Nucleus accumbens (tissue), 56 donors: Measurements from ENCODE around the gene ID1.

ENCODE experiments used
- DNase-seq, 56 donors: peaks; one replicate each; lab custom pipeline; 2025; lab: John Stamatoyannopoulos, UW

ID1 gene, protein sequence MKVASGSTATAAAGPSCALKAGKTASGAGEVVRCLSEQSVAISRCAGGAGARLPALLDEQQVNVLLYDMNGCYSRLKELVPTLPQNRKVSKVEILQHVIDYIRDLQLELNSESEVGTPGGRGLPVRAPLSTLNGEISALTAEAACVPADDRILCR

DNA sequence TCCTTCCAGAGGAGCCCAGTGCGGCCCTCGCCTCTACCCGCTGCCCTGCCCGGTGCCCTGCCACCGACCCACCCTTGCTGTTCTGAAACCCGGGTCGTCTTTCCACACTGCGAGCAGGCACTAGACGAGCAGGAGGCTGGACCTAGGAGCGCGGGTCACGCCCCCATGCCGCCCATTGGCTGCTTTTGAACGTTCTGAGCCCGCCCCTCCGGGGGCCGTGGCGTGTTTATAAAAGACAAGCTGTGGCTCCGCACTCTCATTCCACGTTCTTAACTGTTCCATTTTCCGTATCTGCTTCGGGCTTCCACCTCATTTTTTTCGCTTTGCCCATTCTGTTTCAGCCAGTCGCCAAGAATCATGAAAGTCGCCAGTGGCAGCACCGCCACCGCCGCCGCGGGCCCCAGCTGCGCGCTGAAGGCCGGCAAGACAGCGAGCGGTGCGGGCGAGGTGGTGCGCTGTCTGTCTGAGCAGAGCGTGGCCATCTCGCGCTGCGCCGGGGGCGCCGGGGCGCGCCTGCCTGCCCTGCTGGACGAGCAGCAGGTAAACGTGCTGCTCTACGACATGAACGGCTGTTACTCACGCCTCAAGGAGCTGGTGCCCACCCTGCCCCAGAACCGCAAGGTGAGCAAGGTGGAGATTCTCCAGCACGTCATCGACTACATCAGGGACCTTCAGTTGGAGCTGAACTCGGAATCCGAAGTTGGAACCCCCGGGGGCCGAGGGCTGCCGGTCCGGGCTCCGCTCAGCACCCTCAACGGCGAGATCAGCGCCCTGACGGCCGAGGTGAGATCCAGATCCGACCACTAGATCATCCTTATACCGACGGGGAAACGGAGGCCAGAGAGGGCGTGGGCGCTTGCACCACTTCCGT lies at the start of gene ID1:
Gene ID1, plus strand, starts transcription at position 259 of the 871 bp plus-strand sequence. Its CDS starts 99 bp downstream, at position 358.
- peak; percentile 35 to 96 (median 87) for DNase-seq

DNA sequence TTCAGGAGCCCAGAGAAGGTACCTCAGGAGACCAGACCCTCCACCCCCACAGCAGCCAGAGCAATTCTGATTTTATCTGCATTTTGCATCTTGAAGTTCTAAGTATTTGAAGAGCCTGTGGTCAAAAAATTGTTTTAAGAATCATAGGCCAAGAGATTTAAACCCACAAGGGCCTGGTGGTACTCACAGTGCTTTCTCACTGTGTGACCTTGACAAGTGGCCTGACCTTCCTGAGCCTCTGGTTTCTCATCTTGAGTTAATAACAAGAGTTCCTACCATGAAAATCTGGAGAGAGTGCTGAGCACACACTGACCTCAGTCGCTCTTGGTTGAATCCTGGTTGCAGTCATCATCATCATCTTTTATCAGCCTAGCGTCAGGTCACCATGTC lies 45.4 kb upstream of the ID1 start:
- DNase-seq = no peak

DNA sequence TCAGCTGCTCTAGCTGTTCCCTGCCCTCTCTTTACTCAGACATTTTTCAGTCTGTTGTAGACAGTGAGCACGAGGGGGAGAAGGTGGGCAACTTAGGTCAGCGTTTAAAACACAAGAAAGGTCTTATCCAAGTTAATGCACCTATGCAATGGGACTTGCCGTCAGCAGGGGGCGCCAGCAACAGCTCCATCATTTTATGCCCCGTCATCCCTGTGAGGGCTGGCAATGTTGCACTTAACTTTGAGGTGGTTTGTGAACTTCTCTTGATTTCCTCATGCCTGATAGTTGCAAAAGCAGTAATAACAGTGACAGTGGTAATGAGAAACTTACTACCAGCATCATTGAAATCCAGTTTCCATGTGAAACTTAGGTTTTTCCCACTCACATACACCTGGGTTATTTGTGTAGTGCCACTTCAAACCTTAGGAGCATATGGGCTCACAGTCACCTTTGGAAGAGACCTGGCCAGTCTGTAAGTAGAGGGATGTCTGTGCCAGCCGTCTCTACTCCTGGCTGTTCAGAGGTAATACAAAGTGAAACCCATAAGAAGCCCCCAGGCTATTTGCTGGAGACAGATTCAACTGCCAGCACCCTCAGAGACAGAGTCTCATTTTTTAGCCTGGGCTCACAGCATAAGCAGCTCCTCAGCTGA lies 44.9 kb upstream of the ID1 start:
- DNase-seq = peak in 30 of 56 donors; percentile 4 to 71 (median 22)

DNA sequence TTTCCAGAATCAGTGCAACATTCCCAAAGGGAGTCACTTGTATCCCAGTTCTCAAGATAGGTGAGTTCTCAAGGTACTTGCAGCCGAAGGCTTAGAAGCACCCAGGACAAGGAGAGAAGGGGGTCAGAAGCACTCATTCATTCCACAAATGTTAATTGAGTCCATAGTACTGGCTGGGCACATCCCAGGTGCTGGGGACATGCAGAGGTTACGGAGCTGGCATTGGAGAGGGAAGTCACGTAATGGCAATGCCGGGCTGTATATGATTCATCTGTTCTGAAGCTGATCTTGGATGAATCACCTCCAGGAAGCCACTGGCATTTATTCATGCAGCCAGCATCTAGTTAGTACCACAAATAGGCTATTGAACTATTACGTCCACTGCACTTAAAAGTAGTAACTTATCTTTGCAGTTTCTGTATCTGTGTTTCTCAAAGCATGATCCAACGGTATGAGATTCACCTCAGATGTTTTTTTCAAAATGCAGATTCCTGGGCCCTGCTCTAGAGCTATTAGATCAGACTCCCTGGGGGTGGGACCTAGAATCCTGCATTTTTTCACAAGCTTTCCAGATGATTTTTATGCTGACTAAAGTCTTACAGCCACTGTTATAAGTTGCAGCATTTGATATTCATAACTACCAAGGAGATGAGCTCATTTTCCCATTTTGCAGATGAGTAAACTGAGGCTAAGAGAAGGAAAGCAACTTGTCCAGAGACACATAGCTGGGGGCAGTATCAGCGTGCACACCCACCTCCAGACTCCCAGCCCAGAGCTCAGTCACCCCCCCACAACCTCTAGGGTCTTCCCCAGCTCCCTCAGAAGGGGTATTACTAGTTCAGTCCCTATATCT lies 44.1 kb upstream of the ID1 start:
- DNase-seq = peak in 8 of 56 donors; percentile 1 to 17 (median 8)

DNA sequence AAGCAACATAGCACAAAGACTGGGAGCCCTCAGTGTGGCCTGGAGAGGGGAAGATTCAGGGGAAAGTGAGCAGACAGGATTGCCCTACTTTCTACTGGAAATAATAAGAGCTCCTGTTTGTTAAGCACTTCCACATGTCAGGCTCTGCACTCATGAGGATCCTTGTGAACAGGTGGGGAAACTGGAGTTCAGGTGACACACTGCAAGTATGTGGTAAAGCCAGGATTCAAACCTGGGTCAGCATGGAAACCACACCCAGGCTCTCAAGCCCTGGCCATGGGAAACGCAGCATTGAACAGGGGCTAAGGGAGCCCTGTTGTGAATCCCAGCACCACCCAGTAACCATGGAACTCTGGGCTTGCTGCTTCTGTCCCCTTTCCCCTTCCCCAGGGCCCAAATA lies 42.8 kb upstream of the ID1 start:
- DNase-seq = no peak

DNA sequence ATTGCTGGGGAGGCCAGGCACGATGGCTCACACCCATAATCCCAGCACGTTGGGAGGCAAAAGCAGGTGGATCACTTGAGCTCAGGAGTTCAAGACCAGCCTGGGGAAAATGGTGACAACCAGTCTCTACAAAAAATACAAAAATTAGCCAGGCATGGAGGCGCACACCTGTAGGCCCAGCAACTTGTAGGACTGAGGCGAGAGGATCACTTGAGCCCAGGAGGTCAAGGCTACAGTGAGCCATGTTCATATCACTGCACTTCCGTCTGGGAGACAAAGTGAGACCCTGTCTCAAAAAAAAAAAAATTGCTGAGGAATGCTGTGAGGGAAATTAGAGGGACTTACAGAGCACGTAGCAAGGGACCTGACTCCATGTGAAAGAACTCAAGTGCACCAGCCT lies 40.8 kb upstream of the ID1 start:
- no peak for DNase-seq

DNA sequence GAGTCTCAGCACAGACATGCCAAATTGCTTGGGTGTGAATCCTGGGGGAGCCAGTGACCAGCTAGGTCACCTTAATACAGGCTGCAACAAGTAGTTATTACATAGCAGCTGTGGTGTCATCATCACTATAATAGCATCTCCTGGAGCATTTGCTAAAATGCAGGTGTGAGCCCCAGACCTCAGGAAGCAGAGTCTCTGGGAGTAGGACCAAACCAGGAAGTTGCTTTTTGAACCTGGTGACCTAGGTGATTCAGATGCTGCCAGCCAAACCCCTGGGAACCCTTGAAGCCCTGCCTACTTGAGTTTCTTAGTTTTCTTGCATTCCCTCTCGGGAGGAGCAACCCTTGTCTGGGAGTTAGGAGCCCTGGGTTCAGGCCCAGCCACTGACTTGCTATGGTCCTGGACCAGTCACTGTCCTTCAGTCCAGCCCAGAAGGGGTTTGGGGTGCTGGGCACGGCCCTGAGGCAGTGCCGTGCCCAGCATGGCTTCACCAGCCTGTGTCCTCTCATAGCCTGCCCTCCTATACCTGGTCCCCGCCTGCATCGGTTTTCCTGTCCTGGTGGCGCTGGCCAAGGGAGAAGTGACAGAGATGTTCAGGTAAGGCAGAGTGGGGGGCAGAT lies 39.3 kb upstream of the ID1 start:
- no peak for DNase-seq

DNA sequence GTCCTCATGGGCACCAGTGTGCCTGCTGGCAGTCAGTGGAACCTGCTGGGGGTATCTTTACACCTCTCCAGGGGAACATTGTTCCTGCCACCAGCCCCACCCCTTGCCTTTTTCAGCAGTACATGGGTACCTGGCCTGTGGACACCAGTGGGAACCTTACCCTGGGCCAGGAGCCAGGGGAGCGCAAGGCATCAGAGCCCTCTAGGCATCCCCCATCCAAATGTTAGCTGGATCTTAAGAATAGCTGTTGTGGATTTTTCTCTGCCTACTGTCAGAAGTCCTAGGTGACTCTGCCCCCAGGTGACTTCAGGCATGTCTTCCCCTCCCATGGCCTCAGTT lies 38.8 kb upstream of the ID1 start:
- no peak for DNase-seq

DNA sequence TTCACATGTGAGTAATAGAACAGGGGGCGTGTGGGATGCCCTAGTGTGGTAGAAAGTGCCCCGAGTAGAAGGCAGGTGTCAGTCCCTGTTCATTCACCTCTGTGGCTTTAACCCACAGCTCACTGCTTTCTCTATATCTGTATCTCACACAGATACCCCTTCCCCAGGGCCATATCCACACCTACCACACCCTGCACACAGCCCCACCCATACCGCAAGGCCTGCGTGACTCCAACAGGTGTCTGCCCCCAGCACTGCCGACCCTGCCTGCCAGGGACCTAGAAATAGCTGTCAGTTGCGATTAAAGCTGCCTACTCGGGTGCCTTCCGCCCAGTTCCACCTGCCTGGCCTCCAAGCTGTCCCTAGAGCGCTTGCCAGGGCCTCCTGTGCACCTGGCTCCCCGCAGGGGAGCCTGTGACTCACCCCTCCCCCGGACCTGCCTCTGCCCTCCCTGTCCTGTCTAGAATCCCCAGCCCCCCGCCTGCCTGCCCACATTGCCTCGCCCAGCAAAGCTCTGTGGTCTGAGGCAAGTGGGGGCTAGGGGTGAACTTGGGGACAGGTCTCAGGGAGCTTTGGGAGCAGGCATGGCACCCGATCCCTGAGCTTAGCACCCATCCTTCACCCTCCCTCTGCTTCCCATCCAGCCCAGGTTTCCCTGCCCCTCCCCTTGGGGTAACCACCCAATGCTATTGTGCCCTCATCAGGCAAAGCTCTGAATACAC lies 38.3 kb upstream of the ID1 start:
- DNase-seq = peak in 1 of 56 donors; percentile 9

DNA sequence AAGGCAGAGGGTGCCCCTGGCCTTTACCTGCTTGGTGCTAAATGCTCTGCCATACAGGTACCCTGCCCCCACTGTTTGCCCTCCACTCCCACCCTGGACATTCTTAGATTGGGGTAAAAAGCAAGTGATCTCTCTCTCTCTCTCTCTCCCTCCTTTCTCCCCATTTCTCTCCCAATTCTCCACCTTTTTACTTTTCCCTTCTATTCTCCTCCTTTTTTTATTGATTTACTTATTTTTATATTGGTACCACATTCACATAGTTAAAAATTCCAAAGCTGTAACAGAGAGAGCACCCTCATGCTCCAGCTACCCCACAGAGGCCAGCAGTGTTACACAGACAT lies 37.7 kb upstream of the ID1 start:
- DNase-seq = no peak

DNA sequence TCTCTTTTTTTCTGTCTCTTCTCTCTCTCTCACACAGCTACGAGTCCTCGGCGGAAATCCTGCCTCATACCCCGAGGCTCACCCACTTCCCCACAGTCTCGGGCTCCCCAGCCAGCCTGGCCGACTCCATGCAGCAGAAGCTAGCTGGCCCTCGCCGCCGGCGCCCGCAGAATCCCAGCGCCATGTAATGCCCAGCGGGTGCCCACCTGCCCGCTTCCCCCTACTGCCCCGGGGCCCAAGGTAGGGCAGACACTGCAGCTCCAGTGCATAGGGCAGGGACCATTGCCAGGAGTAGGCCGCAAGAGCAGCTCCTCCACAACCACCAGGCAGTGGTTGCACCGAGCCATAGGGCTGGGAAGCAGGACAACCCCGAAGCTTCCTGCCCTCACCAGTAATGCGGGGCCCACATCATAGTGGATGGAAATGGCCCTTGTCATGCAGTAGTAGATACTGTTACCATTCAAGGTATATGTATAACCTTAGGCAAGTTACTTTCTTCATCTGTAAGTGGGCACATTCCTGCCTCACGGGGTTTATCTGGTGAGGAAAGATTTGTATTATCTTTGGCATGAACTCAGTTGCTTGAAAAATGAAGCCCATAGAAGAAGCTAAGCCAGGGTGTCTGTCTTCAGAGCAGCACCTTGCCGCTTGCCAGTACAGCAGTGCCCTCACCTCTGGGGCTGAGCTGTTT lies 36.9 kb upstream of the ID1 start:
- no peak for DNase-seq

DNA sequence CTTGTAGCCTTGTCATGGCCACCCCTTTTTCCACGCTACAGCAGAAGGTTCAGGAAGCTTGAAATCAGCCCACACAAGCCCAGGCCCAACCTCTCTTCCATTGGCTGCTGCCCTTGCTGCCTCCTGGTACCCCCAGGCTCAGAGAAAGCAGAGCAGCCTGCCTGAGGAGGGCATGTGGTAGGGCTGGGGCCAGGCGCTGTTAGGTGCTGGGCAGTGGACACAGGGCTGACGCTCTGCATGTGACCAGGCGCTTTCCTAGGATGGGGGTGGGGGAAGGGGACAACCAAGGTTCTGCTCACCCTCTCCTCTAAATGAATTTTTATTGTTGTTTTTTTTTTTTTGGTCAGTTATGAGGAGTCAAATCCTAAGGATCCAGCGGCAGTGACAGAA lies 36.3 kb upstream of the ID1 start:
- peak in 3 of 56 donors; percentile 6 to 35 (median 33) for DNase-seq

DNA sequence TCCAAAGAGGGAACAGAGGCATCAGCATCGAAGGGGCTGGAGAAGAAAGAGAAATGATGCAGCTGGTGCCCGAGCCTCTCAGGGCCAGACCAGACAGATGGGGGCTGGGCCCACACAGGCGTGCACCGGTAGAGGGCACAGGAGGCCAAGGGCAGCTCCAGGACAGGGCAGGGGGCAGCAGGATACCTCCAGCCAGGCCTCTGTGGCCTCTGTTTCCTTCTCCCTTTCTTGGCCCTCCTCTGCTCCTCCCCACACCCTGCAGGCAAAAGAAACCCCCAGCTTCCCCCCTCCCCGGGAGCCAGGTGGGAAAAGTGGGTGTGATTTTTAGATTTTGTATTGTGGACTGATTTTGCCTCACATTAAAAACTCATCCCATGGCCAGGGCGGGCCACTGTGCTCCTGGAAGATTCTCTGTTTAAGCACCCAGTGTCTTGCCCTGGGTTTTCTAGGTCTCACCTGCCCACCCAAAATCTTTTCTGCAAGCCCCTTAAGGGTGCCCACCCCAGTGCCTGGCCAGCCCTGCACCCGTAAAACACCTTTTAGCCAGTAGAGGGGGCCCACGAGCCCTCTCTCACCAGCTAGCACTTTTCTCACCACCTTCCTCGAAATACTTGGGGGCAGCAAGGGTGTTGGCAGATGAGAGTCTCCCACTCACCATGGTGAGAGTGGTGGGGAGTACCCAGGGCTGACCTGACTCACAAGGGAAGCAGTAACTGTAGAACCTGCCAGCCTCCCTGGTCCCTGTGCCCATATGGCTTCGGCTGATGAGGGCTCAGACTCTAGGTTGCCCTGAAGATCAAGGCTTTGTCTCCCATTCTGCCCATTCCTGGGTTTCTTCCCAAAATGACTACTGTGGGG lies 35.7 kb upstream of the ID1 start:
- peak in 47 of 56 donors; percentile 5 to 71 (median 41) for DNase-seq

DNA sequence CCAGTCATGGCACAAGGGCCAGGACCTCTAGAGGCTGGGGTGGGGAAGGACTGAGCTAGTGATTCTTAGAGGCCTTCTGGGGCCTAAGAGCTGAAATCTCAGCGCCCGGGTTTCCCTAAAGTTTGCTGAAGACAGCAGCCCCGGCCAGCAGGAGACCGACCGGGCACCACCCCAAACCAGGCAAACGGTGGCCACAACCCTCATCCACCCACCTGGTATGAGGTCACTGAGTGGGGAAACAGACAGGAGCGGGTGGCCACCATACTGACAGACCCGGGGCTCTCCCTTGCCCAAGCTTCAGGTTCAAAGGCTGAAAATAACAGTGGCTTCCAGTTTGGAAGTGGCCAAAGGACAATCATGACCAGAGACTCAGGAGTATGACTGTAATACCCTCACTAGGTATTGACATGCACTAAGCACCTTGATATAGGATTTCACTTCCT lies 35.0 kb upstream of the ID1 start:
- peak in 5 of 56 donors; percentile 25 to 37 (median 30) for DNase-seq

DNA sequence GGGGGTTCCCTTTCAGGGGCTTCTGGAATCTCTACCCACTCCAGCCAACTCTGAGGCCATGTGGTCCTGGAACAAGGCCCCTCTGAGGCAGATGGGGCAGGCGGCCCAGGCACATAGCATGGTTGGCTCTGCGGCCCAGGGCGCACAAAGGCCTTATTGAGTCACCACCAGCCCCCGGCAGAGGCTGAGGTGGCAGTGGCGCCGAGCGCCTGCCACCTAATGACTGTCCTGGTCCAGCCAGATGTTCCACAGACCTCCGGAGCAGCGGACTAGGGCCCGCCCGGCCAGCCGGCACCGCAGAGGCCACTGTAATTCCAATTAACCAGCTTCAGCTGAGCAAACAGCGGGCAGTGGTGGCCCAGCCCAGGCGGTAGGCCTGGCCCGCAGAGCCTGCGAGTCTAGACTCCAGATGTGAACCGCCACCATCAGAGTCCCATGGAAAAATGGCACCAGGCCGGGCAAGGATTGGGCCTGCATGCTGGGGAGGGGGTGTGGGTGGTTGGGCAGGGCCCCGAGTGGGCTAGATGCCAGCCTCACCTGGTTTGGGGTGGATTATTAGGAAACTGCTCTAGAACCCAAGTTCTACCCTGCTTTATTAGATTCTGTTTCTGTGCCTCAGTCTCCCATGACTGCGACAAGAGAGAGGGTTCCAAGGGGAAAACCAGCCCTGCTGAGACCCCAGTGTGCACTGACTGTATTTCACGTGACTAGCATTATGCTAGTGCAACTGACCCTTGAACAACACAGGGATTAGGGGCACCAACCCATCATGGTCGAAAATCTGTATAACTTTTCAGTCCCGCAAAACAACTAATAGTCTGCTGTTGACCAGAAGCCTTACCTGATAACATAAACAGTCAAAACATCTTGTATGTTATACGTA lies 34.1 kb upstream of the ID1 start:
- DNase-seq = peak; percentile 27 to 93 (median 80)

DNA sequence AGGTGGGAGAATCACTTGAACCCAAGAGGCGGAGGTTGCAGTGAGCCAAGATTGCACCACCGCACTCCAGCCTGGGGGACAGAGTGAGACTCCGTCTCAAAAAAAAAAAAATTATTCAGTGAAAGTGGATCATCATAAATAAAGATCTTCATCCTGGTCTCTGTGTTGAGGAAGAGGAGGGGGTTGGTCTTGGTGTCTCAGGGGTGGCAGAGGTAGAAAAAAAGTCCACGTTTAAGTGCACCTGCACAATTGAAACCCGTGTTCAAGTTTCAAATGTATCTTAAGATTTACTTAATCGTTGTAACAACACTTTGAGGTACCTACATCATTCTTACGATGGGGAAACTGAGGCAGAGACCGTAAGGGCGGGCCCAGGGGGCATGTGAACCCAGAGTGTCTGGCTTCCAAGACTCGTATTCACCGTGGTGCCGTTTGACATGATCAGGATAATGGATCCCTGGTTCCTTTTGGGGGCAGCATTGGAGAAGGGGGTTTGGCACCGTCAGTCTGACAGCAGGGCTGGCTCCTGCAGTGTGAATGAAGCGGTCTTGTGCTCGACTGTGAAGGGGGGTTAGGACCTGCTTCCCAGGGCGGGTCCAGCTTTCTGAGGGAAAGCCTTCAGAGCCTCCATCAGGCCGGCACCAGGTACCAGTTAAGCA lies 32.9 kb upstream of the ID1 start:
- DNase-seq = peak in 17 of 56 donors; percentile 37 to 68 (median 50)
